Thyroid gland (tissue), 4 donors: ENCODE data around the gene SPATA7.

Experiments used
- CTCF ChIP-seq, 6 experiments: fragments of 200-600 bp in 3 of 6; fragments of 450-650 bp in 3 of 6; sonication (generic) in 3 of 6; IDR thresholded peaks; one replicate each; pipeline ENCODE4 v1.5.1; 2016 to 2019; ENCODE audit warnings: antibody characterized with exemption in 6 of 6, mild to moderate bottlenecking in 2 of 6, inconsistent platforms in 1 of 6, moderate library complexity in 1 of 6
- POLR2A ChIP-seq, 2 donors: fragments of 450-650 bp; IDR thresholded peaks; one replicate each; pipeline ENCODE4 v1.6.1; 2017; ENCODE audit warnings: antibody characterized with exemption in 2 of 2, mild to moderate bottlenecking in 2 of 2, moderate library complexity in 1 of 2

GRCh38 chr14:88379706-88380343 lies 5.6 kb upstream of the SPATA7 start:
- TF ChIP-seq CTCF (IDR thresholded peaks at IDR 0.05) (no peak), POLR2A (IDR thresholded peaks at IDR 0.05) (no peak)
